NCI-H774 (cell line): ENCODE measurements around the gene ATP5F1B.

Source experiments
- DNase-seq: peaks from one replicate; lab custom pipeline; 2025; lab: John Stamatoyannopoulos, UW

The ATP5F1B gene

GRCh38 chr12:56645201-56645716 is 525 bp downstream of the ATP5F1B start:
- no peak for DNase-seq

GRCh38 chr12:56644654-56645053 is 1.1 kb downstream of the ATP5F1B start:
- no peak for DNase-seq

GRCh38 chr12:56641219-56641618 is 4.6 kb downstream of the ATP5F1B start:
- no peak for DNase-seq

GRCh38 chr12:56637621-56638020 is 8.2 kb downstream of the ATP5F1B start:
- no peak for DNase-seq

- peak; percentile 100 for DNase-seq
Observed at GRCh38 chr12:56636675-56637540, 8.9 kb downstream of the ATP5F1B start.

GRCh38 chr12:56635806-56636674 is 9.7 kb downstream of the ATP5F1B start:
- peak; percentile 80 for DNase-seq

GRCh38 chr12:56634837-56635791 is 10.7 kb downstream of the ATP5F1B start:
- DNase-seq: peak; percentile 77

- peak; percentile 67 for DNase-seq
Observed at GRCh38 chr12:56634242-56634836, 11.4 kb downstream of the ATP5F1B start.

- no peak for DNase-seq
Observed at GRCh38 chr12:56633468-56634241, 12.1 kb downstream of the ATP5F1B start.

GRCh38 chr12:56632701-56633467 is 12.9 kb downstream of the ATP5F1B start:
- no peak for DNase-seq

- peak; percentile 26 for DNase-seq
Observed at GRCh38 chr12:56631790-56632700, 13.7 kb downstream of the ATP5F1B start.

- DNase-seq: peak; percentile 87
Observed at GRCh38 chr12:56630180-56630632, 15.6 kb downstream of the ATP5F1B start, which contains the start of gene BAZ2A. BAZ2A (minus strand) TSS chr12:56630326; CDS start chr12:56617530, 12,796 bp downstream.

GRCh38 chr12:56629459-56630179 is 16.2 kb downstream of the ATP5F1B start:
- DNase-seq: no peak

- peak; percentile 4 for DNase-seq
Observed at GRCh38 chr12:56628671-56629458, 16.9 kb downstream of the ATP5F1B start.

GRCh38 chr12:56626701-56627100 is 19.1 kb downstream of the ATP5F1B start:
- DNase-seq: no peak

- DNase-seq: no peak
Observed at GRCh38 chr12:56622535-56622934, 23.2 kb downstream of the ATP5F1B start.

- DNase-seq: no peak
Observed at GRCh38 chr12:56616925-56617324, 28.9 kb downstream of the ATP5F1B start.
